HPDE6-E6E7 (cell line): ENCODE results near the gene CD19.
A peak's percentile ranks its signal among the peaks of the same experiment; 100 is the strongest.
"Not testable (repeated sequence)": the region's sequence is repeated elsewhere in the genome, so short reads cannot be mapped to it uniquely, and the experiment has no call there.

Source experiments
- DNase-seq: peaks from one replicate; pipeline ENCODE4 v3.0.0; 2011; ENCODE audit warnings: missing footprints; ENCODE audit errors: extremely low spot score

The CD19 gene

DNA sequence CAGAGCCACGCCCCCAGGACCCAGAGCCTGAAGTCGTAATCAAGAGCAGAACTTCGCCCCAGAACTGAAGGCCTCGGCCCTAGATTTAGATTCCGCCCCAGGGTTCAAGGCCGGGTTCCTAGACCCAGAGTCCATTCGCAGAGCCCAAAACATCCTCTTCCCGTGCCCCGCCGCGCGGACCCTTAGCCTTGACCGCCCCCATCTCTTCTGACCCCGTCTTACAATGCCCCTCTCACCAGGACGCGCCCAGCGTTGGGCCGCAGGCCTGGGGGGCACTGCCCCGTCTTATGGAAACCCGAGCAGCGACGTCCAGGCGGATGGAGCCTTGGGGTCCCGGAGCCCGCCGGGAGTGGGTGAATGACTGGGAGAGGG, 5.0 kb downstream of the CD19 start:
- DNase-seq, result no peak

DNA sequence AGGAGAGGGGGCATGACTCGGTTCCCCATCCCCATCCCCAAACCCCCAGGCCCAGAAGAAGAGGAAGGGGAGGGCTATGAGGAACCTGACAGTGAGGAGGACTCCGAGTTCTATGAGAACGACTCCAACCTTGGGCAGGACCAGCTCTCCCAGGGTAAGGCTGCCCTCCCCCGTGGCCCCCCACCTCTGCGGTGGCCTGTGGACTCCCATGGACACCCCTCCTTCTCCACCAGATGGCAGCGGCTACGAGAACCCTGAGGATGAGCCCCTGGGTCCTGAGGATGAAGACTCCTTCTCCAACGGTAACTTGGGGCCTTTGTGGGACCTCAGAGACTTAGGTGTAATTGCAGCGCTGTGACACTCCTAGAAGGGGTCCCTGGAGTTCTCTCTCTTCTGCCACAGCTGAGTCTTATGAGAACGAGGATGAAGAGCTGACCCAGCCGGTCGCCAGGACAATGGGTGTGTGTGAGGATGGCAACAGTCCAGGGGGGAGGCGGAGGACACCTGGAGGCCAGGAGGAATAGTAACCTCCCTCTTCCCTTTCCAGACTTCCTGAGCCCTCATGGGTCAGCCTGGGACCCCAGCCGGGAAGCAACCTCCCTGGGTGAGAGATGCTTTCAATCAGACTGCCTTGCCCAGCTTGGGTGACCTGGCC, 5.6 kb downstream of the CD19 start:
- no peak for DNase-seq

DNA sequence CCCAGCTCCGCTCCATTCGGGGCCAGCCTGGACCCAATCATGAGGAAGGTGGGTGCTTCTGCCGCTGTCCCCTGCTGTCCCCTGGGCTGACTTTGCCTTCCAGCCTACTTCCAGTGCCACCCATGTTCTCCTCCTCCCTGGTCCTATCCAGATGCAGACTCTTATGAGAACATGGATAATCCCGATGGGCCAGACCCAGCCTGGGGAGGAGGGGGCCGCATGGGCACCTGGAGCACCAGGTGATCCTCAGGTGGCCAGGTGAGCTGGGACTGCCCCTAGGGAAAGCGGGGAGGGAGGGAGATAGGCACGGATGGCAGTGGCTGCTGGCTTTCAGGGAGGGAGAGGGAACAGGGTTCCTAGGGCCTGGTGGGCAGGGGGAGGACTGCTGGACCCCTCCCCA, 7.0 kb downstream of the CD19 start:
- DNase-seq, result no peak

DNA sequence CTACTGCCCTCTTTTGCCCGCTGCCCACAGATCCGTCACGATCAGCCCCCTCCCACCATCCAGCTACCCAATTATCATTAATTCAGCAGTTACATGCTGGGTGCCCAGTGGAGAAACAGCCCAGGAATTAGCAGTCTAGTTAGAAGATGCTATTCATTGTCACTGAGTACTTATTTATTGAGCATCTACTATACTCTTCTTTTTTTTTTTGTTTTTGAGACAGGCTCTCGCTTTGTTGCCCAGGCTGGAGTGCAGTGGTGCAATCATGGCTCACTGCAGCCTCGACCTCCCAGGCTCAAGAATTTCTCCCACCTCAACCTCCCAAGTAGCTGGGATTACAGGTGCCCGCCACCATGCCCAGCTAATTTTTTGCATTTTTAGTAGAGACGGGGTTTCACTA, 8.1 kb downstream of the CD19 start:
- DNase-seq, result not testable (repeated sequence)

DNA sequence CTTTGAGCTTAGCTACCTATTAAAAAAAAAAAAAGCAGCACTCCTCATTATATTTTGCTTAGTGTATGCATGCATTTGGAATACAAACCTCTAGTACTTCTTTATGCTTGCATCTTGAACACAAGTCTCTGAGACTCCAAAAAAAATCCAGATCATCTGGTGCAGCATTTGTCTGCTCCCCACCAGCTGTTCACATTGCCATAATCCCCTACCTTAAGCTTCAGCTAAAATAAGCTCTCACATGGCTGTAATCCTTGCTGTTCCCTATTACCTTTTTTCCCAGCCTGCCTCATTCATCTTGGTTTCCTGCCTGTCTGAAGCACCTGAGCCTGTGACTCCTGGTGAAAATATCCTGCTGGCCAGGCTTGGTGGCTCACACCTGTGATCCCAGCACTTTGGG, 11.5 kb downstream of the CD19 start:
- DNase-seq, result no peak

DNA sequence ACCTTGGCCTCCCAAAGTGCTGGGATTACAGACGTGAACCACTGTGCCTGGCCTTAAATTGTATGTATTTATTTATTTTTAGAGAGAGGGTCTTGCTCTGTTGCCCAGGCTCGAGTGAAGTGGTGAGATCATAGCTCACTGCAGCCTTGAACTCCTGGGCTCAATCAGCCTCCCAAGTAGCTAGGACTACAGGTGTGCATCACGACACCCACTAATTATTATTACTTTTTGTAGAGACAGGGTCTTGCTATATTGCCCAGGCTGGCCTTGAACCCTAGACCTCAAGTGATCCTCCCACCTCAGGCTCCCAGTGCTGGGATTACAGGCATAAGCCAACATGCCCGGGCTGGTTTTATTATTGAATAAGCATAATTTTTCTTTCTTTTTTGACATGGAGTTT, 14.9 kb downstream of the CD19 start:
- DNase-seq, result no peak

DNA sequence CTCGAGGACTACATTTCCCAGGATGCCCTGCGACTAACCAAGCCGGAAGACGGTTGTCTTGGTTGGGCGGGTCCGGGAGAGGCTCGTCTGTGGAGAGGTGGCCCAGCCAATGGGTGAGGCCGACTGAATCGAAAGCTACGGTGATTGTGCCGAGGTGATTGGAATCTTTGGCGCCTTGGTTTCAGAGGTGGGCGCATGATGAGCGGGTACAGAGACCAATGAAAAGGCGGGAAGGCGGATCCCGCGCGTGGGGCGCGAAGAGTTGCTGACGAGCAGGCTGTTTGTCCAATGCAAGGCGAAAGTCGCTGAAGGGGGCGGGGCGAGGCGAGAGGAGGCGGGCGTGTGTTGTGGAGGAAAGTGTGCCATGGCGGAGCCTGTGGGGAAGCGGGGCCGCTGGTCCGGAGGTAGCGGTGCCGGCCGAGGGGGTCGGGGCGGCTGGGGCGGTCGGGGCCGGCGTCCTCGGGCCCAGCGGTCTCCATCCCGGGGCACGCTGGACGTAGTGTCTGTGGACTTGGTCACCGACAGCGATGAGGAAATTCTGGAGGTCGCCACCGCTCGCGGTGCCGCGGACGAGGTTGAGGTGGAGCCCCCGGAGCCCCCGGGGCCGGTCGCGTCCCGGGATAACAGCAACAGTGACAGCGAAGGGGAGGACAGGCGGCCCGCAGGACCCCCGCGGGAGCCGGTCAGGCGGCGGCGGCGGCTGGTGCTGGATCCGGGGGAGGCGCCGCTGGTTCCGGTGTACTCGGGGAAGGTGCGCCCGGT, 19.1 kb downstream of the CD19 start, which contains the start of gene NFATC2IP:
Gene NFATC2IP, plus strand, starts transcription at position 290 of the 762 bp plus-strand sequence. Its CDS starts 75 bp downstream, at position 365.
- DNase-seq, result peak; percentile 99

DNA sequence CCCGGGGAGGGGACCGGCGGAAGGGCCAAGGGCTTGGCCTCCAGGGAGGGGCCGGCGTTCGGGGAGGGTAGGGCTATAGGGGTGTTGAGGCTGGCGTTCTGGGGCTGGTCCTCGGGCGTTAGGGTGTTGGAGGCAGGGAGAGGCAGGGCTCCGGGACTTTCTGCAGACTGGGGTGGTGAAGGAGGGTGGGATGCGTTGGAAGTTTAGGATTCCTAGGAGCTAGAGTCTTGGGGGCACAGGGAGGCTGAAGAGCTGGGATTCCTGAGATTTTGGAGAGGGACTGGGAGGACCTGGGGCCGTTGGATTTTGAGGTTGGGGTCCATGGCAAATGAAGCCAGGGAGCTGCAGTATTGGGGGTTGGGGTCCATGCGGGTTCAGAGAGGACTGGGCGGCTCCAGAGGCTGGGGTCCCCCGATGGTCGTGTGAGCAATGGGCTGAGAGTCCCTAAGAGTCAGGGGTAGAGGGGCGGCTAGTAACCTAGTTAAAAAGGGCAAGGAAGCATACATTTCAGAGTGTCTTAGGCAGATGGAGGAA, 19.7 kb downstream of the CD19 start:
- peak; percentile 40 for DNase-seq

DNA sequence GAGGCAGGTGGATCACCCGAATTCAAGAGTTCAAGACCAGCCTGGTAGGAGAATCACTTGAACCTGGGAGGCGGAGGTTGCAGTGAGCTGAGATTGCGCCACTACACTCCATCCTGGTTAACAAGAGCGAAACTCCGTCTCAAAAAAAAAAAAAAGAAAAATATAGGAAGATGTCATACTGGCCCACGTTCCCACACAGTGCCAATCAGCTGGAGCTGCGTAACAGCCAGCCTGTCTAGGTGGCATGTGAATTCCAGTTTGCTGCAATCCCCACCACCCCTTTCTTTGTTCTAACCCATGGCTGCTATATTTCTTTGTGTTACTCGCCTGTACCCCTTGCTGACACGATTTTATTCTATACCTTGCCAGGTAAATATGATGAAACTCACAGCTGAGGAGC, 26.4 kb downstream of the CD19 start:
- DNase-seq, result no peak

DNA sequence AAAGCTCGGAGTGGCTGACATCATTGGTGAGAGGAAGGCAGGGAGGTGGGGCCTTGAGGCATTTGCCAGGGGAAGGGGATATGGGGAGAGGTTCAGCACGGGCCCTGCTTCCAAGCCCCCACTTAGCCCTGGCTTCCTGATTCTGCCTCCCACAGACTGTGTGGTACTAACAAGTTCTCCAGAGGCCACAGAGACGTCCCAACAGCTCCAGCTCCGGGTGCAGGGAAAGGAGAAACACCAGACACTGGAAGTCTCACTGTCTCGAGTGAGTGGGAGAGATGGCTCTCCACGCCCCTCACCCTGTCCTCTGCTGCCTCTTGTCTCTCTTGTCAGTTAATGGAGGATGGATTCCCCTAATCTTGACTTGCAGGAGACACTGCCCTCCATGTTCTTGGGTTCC, 27.1 kb downstream of the CD19 start:
- no peak for DNase-seq

DNA sequence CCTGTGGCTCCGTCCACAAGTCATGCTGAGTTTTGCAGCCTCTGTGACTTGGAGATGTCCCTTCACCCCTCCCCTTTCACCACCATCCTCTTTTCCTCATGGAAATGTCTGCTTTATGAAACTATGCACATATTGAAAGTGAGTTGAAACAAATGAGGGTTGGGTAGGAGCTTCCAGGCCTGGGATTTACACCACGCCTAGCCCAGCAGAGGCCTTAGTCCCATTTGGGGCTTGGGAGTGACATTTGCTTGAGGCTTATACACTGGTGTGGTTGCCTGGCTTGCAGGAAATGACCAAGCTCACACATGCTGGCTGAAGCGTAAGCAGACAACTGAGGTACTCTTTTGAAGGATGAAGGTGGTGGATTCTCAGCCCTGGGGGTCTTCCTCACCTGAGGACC, 32.3 kb downstream of the CD19 start:
- DNase-seq, result no peak

DNA sequence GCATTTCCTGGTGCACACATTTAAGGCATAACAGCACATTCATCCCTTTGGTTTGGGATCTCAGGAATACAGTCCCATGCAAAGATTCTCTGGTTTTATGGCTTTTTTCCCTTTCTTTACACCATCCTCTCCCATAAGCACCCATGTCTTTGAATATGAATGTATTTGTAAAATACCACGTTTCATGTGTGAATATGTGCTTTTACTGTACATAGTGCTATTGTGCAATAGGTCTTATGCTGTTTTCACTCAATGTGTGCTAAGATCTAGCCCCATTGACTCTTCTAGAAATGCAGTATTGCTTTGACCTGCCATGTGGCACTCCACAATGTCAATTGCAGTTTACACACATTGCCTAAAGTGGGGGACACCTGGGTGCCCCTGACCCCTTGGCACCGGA, 32.7 kb downstream of the CD19 start:
- no peak for DNase-seq

DNA sequence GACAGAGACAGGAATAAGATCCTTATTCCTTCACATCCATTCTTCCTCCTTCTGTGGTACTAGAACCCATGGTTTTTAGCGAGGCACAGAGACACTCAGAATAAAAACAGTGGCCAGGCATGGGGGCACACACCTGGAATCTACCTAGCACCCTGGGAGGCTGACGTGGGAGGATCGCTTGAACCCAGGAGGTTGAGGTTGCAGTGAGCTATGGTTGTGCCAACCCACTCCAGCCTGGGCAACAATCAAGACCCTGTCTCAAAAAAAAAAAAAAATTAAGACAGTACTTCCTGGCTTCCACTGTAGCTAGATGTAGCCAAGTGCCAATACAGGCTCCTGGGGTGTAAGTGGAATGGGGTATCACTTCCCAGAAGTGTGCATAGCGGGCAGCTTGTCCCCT, 35.4 kb downstream of the CD19 start:
- no peak for DNase-seq

DNA sequence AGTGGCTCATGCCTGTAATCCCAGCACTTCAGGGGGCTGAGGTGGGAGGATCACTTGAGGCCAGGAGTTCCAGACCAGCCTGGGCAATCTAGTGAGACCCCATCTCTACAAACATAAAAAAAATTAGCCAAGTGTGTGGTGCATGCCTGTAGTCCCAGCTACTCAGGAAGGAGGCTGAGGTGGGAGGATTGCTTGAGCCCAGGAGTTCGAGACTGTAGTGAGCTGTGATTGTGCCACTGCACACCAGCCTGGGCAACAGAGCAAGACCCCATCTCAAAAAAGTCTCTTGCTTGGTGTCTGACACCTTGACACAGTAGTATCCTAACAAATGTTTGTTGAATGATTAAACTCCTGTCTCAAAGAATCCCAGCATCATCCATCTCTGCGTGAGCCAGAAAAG, 37.9 kb downstream of the CD19 start:
- not testable (repeated sequence) for DNase-seq

DNA sequence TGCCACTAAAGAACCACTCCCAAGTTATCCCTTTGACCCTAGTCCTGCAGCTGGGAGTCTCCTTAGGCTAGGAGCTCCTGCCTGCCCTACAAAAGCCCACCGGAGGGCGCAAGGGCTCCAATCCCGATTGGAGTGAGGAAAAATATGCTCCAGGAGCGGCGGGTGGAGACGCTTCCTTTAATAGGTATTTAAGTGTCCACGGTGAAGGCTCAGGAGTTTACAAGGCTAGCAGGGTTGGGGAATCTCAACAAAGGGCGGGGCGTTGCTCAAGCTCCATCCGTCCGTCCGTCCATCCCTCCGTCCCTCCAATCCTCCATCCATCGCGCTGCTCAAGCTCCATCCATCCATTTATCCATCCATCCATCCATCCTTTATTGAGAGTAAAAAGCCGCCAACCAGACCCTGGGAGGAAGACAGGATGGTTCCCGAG, 42.3 kb downstream of the CD19 start:
- peak; percentile 53 for DNase-seq

DNA sequence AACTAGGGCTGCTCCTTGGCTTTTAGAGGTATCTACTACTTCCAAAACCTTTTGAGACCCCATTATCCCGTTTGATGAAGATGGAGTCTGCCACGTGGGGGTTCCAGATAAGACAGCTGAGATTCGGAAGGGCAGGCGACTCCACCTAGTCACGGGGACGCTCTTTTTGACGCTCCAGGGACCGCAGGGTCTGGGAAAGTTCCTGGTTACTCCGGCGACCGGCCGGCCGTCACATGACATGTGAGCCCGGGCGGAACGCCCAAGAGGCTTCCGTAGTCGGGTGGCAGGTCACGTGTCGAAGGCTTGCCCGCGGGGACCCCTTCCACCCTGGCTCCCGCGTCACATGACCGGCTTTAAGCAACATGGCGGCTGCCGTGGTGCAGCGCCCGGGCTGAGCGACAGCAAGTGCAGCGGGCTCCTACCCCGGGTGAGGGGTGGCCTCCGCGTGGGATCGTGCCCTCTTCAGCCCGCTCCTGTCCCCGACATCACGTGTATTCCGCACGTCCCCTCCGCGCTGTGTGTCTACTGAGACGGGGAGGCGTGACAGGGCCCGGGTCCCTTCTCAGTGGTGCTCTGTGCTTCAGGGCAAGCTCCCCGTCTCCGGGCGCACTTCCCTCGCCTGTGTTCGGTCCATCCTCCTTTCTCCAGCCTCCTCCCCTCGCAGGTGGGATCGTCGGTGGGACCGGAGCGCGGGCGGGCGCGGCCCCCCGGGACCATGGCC, 42.8 kb downstream of the CD19 start, which contains the start of gene SPNS1:
Gene SPNS1, plus strand, starts transcription at position 342 of the 721 bp plus-strand sequence. Its CDS starts 374 bp downstream, at position 716.
- DNase-seq, result peak; percentile 99

DNA sequence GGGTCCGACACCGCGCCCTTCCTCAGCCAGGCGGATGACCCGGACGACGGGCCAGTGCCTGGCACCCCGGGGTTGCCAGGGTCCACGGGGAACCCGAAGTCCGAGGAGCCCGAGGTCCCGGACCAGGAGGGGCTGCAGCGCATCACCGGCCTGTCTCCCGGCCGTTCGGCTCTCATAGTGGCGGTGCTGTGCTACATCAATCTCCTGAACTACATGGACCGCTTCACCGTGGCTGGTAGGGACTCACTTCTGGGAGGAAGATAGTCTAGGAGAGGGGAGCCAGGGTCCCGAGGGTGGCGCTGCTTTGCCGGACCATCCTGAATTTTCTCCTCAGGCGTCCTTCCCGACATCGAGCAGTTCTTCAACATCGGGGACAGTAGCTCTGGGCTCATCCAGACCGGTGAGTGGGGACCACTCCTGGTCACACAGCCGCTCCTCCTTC, 43.4 kb downstream of the CD19 start:
- no peak for DNase-seq

DNA sequence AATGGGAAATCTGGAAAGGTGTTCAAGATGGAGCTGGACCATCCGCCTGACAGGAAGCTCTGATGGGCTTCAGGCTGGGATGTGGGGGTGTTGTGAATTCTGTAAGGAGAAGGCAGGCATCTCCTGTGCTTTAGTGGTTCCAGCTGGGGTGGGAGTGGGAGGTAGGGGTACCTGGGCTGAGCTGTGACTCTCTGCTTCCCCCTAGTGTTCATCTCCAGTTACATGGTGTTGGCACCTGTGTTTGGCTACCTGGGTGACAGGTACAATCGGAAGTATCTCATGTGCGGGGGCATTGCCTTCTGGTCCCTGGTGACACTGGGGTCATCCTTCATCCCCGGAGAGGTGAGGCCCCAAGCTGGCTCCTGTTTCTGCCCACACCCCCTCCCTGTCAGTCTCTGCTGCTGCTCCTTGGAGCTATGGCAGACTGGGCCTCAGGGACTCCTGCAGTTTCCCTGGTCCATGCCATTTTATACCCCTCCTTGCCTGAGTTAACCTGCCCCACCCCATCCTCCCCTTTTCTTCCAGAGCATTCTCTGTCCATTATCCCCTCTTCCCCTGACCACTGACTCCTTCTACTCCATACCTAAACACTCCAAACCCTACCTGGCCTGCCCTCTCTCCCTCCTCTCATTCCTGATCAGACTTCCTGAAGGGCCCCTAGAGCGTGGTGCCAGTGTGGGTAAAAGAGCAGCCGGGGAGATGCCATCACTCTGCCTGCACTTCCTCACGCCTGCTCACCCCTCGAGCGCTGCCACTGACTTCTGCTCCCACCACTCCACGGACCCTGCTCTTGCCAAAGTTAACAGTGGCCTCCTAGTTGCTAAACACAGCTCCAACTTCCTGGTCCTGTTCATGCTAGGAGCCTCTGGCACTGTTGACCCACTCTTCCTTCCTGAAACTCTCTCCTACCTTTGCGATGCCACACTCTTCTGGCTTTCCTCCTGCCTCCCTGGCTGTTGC, 46.2 kb downstream of the CD19 start:
- no peak for DNase-seq

DNA sequence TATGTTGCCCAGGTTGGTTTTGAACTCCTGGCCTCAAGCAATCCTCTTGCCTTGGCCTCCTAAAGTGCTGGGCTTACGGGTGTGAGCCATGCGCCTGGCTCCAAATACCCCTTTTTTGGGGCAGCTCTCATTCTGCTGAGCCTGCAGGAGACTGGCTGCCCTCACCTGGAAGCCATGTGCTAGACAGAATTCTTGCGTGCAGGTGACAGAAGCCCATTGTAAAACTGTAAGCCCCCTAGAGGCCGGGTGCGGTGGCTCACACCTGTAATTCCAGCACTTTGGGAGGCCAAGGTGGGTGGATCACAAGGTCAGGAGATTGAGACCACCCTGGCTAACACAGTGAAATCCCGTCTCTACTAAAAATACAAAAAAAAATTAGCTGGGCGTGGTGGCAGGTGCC, 48.6 kb downstream of the CD19 start:
- DNase-seq, result not testable (repeated sequence)

DNA sequence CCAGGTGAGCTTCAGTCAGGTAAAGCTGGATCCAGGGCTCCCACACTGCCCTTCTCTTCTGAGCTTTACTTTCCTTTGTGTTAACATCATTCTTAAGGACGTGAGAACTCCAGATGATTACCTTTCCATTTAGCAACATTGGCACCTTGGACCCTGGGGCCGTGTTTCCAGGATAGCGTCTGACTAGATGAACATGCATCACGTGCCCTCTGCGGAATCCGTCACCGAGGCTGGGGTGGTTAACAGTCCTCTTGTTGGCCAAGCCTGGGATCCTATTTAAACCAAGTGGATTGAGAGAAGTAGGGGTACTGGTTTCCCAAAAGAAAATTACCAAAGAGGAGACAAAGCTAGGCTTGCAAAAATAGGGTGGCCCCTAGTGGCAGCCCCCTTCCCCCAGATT, 49.2 kb downstream of the CD19 start:
- DNase-seq, result no peak

DNA sequence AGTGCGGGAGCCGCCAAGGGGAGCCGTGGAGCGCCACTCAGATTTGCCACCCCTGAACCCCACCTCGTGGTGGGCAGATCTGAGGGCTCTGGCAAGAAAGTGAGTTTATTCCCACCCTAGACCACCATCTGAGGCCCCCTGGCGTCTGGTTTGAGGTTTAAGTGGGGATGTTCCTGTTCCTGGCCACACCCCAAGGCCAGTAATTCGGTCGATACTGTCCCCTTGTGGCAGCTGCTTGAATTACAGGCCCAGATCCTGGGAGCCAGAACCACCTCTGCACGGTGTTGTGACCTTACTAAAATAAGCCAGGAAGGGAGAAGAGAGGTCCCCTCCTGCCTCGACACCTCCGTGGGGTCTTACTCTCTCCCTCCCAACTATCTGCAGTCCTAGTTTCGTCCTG, 49.7 kb downstream of the CD19 start:
- DNase-seq, result no peak
